WI38 (cell line): ENCODE measurements around the gene RPS3.
A peak's percentile ranks its signal among the peaks of the same experiment; 100 is the strongest.

Source experiments
- H3K4me3 ChIP-seq: 2 replicates; pipeline ENCODE4 v1.5.1; 2011; ENCODE audit warnings: low read depth, mild to moderate bottlenecking, control low read depth, low read length
- TF ChIP-seq, protein P1 (sequence below): IDR thresholded peaks from 2 replicates; pipeline ENCODE4 v1.5.1; 2012; ENCODE audit warnings: low read depth, mild to moderate bottlenecking, control low read depth, low read length

The RPS3 gene

DNA sequence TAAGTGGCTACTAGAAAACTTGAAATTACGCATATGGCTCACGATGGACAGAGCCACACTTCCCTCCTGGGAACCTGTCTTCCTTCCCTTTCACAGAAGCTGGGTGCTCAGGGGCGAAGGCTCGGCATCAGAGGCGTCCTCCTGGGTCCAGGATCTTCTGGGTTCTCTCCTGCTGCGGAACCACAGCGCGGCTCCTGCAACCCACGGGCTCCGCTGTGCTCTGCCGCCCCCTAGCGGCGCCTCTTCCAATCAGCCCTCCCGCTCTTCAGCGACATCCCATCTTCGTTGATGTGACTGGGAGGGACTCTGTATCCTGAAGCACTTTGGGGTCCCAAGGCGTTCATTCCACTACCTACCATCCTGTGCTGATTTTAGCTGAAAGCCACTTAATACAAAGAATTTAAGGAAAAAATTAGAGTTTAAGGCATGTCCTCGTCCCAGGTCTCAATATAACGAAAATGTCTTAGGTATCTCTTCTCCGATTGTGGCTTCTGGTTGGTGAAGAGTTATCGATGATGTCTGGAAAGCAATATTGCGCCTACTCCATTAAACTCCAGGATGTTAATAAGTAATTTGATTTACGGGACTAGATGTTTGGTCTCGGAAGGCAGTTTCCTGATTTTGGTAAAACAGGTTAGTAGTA is 14.8 kb upstream of the RPS3 start:
- H3K4me3 ChIP-seq, result no peak overlapping the region
- TF ChIP-seq, protein P1, sequence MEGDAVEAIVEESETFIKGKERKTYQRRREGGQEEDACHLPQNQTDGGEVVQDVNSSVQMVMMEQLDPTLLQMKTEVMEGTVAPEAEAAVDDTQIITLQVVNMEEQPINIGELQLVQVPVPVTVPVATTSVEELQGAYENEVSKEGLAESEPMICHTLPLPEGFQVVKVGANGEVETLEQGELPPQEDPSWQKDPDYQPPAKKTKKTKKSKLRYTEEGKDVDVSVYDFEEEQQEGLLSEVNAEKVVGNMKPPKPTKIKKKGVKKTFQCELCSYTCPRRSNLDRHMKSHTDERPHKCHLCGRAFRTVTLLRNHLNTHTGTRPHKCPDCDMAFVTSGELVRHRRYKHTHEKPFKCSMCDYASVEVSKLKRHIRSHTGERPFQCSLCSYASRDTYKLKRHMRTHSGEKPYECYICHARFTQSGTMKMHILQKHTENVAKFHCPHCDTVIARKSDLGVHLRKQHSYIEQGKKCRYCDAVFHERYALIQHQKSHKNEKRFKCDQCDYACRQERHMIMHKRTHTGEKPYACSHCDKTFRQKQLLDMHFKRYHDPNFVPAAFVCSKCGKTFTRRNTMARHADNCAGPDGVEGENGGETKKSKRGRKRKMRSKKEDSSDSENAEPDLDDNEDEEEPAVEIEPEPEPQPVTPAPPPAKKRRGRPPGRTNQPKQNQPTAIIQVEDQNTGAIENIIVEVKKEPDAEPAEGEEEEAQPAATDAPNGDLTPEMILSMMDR, result peak; percentile 96

GRCh38 chr11:75386942-75387630 is 12.2 kb upstream of the RPS3 start:
- TF ChIP-seq, protein P1, result no peak
- no peak overlapping the region for H3K4me3 ChIP-seq

DNA sequence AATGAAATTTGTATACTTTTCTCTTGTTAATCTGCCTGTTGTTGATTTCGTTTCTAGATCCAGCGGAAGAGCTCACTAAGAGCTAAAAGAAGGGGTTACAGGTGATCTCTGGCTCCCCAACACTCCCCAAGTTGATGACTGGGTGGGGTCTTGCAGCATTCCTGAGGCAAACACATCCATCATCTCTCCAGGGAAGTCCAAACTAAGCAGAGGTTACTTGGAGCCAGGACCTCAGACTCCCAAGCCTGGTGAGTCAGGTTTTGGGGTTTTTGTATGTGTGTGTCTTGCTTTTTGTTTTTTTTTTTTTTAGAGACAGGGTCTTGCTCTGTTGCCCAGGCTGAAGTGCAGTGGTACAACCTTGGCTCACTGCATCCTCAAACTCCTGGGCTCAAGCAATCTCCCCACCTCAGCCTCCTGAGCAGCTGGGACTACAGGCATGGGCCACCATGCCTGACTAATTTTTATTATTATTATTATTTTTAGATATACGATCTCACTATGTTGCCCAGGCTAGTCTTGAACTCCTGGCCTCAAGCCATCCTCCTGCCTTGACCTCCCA is 11.5 kb upstream of the RPS3 start:
- TF ChIP-seq, protein P1, result no peak
- no peak overlapping the region for H3K4me3 ChIP-seq

- H3K4me3 ChIP-seq, result no peak overlapping the region
- TF ChIP-seq, protein P1, result peak; percentile 61
Measured at GRCh38 chr11:75388386-75389275, 10.7 kb upstream of the RPS3 start.

- H3K4me3 ChIP-seq, result no peak overlapping the region
- TF ChIP-seq, protein P1, result no peak
Measured at GRCh38 chr11:75389276-75389605, 10.1 kb upstream of the RPS3 start.

GRCh38 chr11:75389925-75390324 is 9.4 kb upstream of the RPS3 start:
- TF ChIP-seq, protein P1, result no peak
- no peak overlapping the region for H3K4me3 ChIP-seq
